WERI-Rb-1 (cell line): ENCODE results near the gene MATR3.

Source experiments
- DNase-seq: peaks from one replicate; pipeline ENCODE4 v3.0.0-alpha.2; 2020
- H3K27ac ChIP-seq: fragments of 250-450 bp; sonication (Bioruptor Pico); 2 replicates; pipeline ENCODE4 v1.5.1; 2020; ENCODE audit warnings: mild to moderate bottlenecking, moderate library complexity
- H3K27me3 ChIP-seq: fragments of 250-450 bp; sonication (Bioruptor Pico); 2 replicates; pipeline ENCODE4 v1.5.1; 2021; ENCODE audit warnings: mild to moderate bottlenecking, low read depth, moderate library complexity; ENCODE audit not compliant: insufficient read depth, severe bottlenecking
- H3K36me3 ChIP-seq: fragments of 250-450 bp; sonication (Bioruptor Pico); 2 replicates; pipeline ENCODE4 v1.5.1; 2020; ENCODE audit warnings: mild to moderate bottlenecking, moderate library complexity
- H3K4me3 ChIP-seq: 2 replicates; pipeline ENCODE4 v1.5.1; 2011; ENCODE audit warnings: low read depth, mild to moderate bottlenecking, control low read depth, low read length
- H3K9me3 ChIP-seq: fragments of 250-450 bp; sonication (Bioruptor Pico); 2 replicates; pipeline ENCODE4 v1.5.1; 2021; ENCODE audit warnings: mild to moderate bottlenecking, moderate library complexity; ENCODE audit not compliant: severe bottlenecking
- TF ChIP-seq, protein P1 (sequence below): IDR thresholded peaks from 2 replicates; pipeline ENCODE4 v1.5.1; 2011; ENCODE audit warnings: low read depth, mild to moderate bottlenecking, control low read depth, inconsistent platforms, low read length

The MATR3 gene

DNA sequence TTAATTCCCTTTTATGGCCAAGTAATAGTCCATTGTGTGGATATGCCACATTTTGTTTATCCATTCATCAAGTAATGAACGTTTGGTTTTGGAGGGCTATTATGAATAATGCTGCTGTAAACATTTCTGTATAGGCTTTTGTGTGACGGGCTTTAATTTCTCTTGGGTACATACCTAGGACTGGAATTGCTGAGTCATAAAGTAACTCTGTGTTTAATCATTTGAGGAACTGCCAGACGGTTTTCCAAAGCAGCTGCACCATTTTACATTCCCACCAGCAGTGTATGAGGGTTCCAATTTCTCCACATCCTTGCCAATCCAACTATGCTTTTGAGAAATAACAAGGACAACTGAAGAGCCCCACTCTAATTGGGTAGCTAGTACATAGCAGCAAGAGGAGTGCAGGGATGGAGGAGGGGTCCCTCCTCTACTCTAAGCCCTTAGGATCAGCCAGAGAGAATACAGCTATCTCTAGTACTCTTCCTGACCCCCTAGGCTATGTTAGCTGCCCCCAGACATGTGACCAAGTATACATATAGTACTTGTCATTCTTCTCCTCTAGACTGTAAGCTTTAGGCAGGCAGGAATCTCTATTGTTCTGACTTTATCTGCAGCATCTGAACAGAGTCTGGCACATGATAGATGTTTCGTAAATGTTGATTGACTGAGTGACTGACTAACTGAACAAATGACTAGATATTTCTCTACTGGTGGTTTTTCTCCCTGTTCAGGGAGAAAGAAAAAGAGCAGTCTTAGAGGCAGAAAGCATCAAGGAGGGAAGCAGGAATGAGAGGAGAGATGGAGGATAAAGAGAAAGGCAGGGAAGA, 22.1 kb upstream of the MATR3 start:
- Histone ChIP-seq H3K27me3 (no peaks in the 10 kb centered on the region), H3K27ac (no peak overlapping the region), H3K36me3 (no peaks in the 10 kb centered on the region), H3K9me3 (no peaks in the 10 kb centered on the region), H3K4me3 (no peak overlapping the region)
- no peak for DNase-seq
- TF ChIP-seq, protein P1, sequence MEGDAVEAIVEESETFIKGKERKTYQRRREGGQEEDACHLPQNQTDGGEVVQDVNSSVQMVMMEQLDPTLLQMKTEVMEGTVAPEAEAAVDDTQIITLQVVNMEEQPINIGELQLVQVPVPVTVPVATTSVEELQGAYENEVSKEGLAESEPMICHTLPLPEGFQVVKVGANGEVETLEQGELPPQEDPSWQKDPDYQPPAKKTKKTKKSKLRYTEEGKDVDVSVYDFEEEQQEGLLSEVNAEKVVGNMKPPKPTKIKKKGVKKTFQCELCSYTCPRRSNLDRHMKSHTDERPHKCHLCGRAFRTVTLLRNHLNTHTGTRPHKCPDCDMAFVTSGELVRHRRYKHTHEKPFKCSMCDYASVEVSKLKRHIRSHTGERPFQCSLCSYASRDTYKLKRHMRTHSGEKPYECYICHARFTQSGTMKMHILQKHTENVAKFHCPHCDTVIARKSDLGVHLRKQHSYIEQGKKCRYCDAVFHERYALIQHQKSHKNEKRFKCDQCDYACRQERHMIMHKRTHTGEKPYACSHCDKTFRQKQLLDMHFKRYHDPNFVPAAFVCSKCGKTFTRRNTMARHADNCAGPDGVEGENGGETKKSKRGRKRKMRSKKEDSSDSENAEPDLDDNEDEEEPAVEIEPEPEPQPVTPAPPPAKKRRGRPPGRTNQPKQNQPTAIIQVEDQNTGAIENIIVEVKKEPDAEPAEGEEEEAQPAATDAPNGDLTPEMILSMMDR = no peak

- H3K27ac ChIP-seq = no peak overlapping the region
- H3K4me3 ChIP-seq = no peak overlapping the region
- DNase-seq = no peak
These were observed 20.8 kb upstream of the MATR3 start for GRCh38 chr5:139272471-139273321.

GRCh38 chr5:139273322-139273571, 20.3 kb upstream of the MATR3 start:
- H3K27ac ChIP-seq = no peak overlapping the region
- no peaks in the 10 kb centered on the region for H3K36me3 ChIP-seq
- H3K27me3 ChIP-seq = no peaks in the 10 kb centered on the region
- no peak for DNase-seq
- peak overlapping the region; percentile 42 for H3K4me3 ChIP-seq
- TF ChIP-seq, protein P1 = no peak
- H3K9me3 ChIP-seq = no peaks in the 10 kb centered on the region

More at GRCh38 chr5:139272471-139273321, 20.8 kb upstream of the MATR3 start:
- no peaks in the 10 kb centered on the region for H3K9me3 ChIP-seq
- H3K27me3 ChIP-seq = no peaks in the 10 kb centered on the region
- TF ChIP-seq, protein P1 = no peak
- H3K36me3 ChIP-seq = no peaks in the 10 kb centered on the region

GRCh38 chr5:139273572-139274289, 19.8 kb upstream of the MATR3 start:
- H3K27me3 ChIP-seq = no peaks in the 10 kb centered on the region
- H3K27ac ChIP-seq = peak overlapping the region; percentile 29; the same call in 1 of the 2 replicates
- DNase-seq = peak; percentile 74
- H3K9me3 ChIP-seq = no peaks in the 10 kb centered on the region
- TF ChIP-seq, protein P1 = no peak
- peak overlapping the region; percentile 42 for H3K4me3 ChIP-seq
- no peaks in the 10 kb centered on the region for H3K36me3 ChIP-seq

GRCh38 chr5:139275536-139275935, 18.0 kb upstream of the MATR3 start:
- Histone ChIP-seq H3K27ac (no peak overlapping the region), H3K36me3 (no peaks in the 10 kb centered on the region), H3K9me3 (no peaks in the 10 kb centered on the region), H3K27me3 (no peaks in the 10 kb centered on the region), H3K4me3 (no peak overlapping the region)
- TF ChIP-seq, protein P1 = no peak
- DNase-seq = no peak
